ENCODE data around the gene ACAD9. TPM values are rescaled to one million over a fixed set of nuclear protein-coding genes. Genes with fewer than 3 reads are reported as not detected.

The ACAD9 gene
- total RNA-seq, 6 experiments from 2014 or later: 37.5 to 47.1 (median 45.1) TPM

DNA sequence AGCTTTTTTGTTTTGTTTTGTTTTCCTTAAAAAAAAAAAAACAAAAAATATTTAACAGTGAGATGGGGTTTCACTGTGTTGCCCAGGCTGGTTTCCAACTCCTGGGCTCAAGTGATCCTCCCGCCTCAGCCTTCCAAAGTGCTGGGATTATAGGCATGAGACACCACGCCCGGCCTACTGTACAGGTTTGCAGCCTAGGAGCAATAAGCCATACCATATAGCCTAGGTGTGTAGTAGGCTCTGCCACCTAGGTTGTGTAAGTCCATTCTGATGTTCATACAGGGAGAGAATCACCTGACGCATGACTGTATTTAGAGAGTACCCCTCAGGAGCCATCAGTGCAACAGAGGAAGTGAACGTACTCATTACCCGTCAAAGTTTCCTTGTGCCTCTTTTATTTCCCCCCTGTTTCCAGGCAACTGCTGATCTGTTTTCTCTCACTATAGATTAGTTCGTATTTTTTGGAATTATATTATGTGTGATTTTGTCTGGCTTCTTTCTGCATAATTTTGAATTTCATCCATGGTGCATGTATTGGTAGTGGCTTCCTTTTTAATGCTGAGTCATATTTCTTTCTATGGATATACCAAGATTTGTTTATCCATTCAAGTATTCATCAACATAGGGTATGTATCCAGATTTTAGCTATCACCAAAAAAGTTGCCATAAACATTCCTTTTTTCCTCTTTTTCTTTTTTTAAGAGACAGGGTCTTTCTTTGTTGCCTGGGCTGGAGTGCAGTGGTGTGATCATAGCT is 9.9 kb downstream of the ACAD9 start:
- DNase-seq: no peak
- Mint-ChIP-seq H3K4me1 (ENCODE audit: low read depth) (no peaks in the 10 kb centered on the region), H3K27me3 (ENCODE audit: insufficient read depth) (peaks cover 2% of the 10 kb centered on the region; the same call in 1 of the 2 replicates), H3K27ac (no peak overlapping the region), H3K4me3 (no peak overlapping the region), H3K36me3 (ENCODE audit: low read depth) (peaks cover 9% of the 10 kb centered on the region), H3K9me3 (no peaks in the 10 kb centered on the region)
- TF ChIP-seq, protein P1, sequence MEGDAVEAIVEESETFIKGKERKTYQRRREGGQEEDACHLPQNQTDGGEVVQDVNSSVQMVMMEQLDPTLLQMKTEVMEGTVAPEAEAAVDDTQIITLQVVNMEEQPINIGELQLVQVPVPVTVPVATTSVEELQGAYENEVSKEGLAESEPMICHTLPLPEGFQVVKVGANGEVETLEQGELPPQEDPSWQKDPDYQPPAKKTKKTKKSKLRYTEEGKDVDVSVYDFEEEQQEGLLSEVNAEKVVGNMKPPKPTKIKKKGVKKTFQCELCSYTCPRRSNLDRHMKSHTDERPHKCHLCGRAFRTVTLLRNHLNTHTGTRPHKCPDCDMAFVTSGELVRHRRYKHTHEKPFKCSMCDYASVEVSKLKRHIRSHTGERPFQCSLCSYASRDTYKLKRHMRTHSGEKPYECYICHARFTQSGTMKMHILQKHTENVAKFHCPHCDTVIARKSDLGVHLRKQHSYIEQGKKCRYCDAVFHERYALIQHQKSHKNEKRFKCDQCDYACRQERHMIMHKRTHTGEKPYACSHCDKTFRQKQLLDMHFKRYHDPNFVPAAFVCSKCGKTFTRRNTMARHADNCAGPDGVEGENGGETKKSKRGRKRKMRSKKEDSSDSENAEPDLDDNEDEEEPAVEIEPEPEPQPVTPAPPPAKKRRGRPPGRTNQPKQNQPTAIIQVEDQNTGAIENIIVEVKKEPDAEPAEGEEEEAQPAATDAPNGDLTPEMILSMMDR (IDR thresholded peaks at IDR 0.05): no peak

DNA sequence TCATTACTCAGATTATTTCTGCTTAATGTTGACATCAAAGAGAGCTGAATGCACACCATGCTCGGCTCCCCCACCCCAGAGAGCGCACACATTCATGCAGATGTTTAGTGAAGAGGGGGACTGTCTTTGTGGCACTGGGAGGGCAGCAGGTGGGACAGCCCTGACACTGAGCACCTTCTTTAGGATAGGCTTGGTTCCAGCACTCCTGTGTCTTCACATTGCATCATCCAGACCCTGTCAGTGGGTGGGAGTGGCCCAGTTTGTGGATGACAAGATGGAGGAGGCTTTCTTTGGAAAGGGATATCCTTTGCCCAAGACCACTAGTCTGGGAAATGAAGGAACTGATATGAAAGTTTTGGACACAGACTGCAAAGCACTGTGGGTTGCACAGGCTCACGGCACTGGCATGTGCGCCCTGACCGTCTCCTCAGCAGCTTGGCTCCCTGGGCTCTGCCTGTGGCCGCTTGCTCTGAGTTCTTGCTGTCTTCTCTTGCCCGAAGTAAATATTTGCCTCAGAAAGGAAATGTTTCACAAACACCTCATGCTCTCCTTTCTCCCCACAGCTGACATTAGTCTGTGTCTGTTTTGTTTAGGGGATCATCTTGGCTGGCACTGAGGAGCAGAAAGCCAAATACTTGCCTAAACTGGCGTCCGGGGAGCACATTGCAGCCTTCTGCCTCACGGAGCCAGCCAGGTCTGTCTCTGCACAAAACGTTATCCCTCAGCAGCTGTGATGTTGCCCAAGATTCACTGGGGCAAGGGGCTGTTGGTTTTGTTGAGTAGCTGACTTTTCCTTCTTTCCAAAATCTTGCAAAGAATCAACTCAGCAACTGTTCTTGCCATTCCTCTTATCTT is 16.6 kb downstream of the ACAD9 start:
- Mint-ChIP-seq H3K27me3 (ENCODE audit: insufficient read depth) (peaks cover 2% of the 10 kb centered on the region; the same call in 1 of the 2 replicates), H3K4me3 (no peak overlapping the region), H3K9me3 (no peaks in the 10 kb centered on the region), H3K27ac (no peak overlapping the region), H3K4me1 (ENCODE audit: low read depth) (no peaks in the 10 kb centered on the region), H3K36me3 (ENCODE audit: low read depth) (peaks cover 38% of the 10 kb centered on the region)
- DNase-seq: no peak
- TF ChIP-seq, protein P1 (IDR thresholded peaks at IDR 0.05): no peak

DNA sequence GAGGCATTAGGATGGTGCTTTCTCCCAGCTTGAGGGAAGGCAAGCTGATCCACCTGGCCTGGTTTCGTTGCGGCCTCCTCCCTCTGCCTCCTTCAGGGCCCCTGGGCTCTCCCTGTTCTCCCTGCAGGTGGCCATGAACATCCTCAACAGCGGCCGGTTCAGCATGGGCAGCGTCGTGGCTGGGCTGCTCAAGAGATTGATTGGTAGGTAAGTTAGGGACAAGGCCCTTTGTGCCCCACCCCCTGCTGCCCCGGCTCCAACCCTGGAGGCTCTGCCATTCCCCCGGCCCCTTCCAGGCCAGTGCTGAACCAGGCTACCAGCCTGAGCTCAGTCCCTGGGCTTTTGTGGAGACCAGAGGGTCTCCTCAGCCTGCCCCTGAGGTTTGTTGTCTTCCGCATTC is 23.0 kb downstream of the ACAD9 start:
- no peaks in the 10 kb centered on the region for H3K4me1 Mint-ChIP-seq (ENCODE audit: low read depth)

DNA sequence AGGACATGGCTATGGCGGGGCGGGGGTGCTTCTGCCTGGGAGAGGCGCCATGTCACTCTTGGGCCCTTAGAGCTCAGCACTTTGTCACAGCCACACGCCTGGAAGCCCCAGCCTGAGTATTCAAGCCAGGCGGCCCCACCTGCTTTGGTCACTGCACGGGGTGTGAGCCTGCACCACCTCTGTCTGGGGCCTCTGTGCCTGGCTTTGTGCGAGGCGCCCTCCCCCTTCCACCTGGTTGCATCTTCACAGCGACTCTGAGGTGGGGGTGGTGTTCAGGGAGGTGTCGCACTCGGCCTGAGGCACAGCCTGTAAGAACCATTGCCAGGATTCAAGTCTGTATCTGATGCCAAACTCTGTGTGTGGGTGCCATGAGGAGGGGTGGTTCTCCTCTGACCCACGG is 24.1 kb downstream of the ACAD9 start:
- Mint-ChIP-seq H3K27ac (no peak overlapping the region), H3K27me3 (ENCODE audit: insufficient read depth) (no peaks in the 10 kb centered on the region), H3K36me3 (ENCODE audit: low read depth) (peaks cover 26% of the 10 kb centered on the region), H3K4me1 (ENCODE audit: low read depth) (no peaks in the 10 kb centered on the region), H3K4me3 (no peak overlapping the region), H3K9me3 (no peaks in the 10 kb centered on the region)
- no peak for DNase-seq
- TF ChIP-seq, protein P1 (IDR thresholded peaks at IDR 0.05): no peak

More for the DNA sequence above, 23.0 kb downstream of the ACAD9 start:
- no peaks in the 10 kb centered on the region for H3K9me3 Mint-ChIP-seq
- no peak overlapping the region for H3K4me3 Mint-ChIP-seq
- H3K27me3 Mint-ChIP-seq (ENCODE audit: insufficient read depth): no peaks in the 10 kb centered on the region
- H3K27ac Mint-ChIP-seq: no peak overlapping the region
- H3K36me3 Mint-ChIP-seq (ENCODE audit: low read depth): peaks cover 26% of the 10 kb centered on the region
- no peak for DNase-seq
- TF ChIP-seq, protein P1 (IDR thresholded peaks at IDR 0.05): no peak

DNA sequence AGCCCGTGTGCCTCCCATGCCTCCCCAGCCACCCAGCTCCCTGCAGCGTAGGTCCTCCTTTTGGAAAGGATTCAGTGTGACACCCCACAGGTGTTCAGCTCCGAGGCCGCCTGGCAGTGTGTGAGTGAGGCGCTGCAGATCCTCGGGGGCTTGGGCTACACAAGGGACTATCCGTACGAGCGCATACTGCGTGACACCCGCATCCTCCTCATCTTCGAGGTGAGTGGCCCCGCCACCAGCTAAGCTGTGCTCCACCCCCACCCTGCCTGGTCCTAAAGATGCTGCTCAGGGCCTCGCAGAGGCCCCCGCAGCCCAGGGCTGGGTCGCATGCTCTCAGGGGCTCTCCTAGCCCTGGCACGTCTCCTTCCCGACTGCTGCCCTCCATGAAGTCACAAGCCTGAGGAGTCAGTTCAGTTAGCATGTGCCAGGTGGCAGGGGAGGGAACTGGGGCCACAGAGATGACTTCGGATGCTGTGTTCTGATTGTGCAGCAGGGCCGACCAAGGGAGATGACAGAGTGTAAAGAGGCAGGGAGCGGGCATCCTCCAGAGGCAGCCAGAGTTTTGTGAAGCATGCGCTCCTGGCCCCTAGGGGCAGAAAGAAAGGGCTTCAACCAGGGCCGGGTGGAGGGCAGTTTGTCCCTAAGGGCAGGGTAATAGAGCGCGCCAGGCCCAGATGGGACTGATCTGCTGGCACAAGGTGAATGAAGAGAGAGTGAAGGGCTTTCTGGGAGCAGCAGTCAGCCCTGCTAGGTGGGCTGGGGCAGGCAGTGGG is 26.8 kb downstream of the ACAD9 start:
- no peaks in the 10 kb centered on the region for H3K27me3 Mint-ChIP-seq (ENCODE audit: insufficient read depth)
- H3K4me3 Mint-ChIP-seq: no peak overlapping the region
- H3K9me3 Mint-ChIP-seq: no peaks in the 10 kb centered on the region
- H3K4me1 Mint-ChIP-seq (ENCODE audit: low read depth): no peaks in the 10 kb centered on the region
- TF ChIP-seq, protein P1 (IDR thresholded peaks at IDR 0.05): no peak
- DNase-seq: no peak
- no peak overlapping the region for H3K27ac Mint-ChIP-seq
- peaks cover 9% of the 10 kb centered on the region for H3K36me3 Mint-ChIP-seq (ENCODE audit: low read depth)
